Upper lobe of left lung (tissue), 6 donors: ENCODE data around the gene ZNF225. TPM values are rescaled to one million over a fixed set of nuclear protein-coding genes. Genes with fewer than 3 reads are reported as not detected.

Experiments used
- small RNA-seq, 4 donors: library from RNA; depleted of rRNA; stranded (forward); fragments of <200 nt; gene quantifications; one replicate each; pipeline ENCODE3, GENCODE V24; 2016
- total RNA-seq, 6 donors: library from RNA; depleted of rRNA in 4 of 6; stranded (reverse); fragments of >200 nt in 4 of 6; gene quantifications; one replicate each; pipeline versions ENCODE4 v1.1.0 to v1.2.1, GENCODE V29; 2016 to 2021
- donor health status: DM: no; HTN: no; CAD: no; lungs with moderate emphysema.
- donor health status: DM: no; HTN: yes; CAD: no; lungs with severe emphysema.

ZNF225 gene
- total RNA-seq, 6 donors from 2014 or later: 1.6 to 11.5 (median 4.5) TPM

Small RNA genes lying within 50 kb of the gene (small RNA-seq; reads per million reads assigned to genes)
- gene RNU6-902P: 0 reads per million in 4 donors

Other genes starting within 250 kb of the ZNF225 start
- gene ZNF404, start 229.4 kb upstream of the ZNF225 start, total RNA-seq: 1 to 10 TPM in 3 of 6 donors, under 1 TPM in 2, not detected in 1; 0.46 to 2.1 (median 1.1) TPM
- 10 to 100 TPM in 5 of 6 donors, 1 to 10 TPM in 1; 5.9 to 15.8 (median 11.0) TPM for gene ZNF45, start 178.1 kb upstream of the ZNF225 start, total RNA-seq
- gene ZNF221, start 162.2 kb upstream of the ZNF225 start, total RNA-seq: 10 to 100 TPM in 1 of 6 donors, 1 to 10 TPM in 5; 1.4 to 16.8 (median 3.5) TPM
- gene ZNF155, start 129.2 kb upstream of the ZNF225 start, total RNA-seq: 1 to 10 TPM; 3.4 to 8.6 (median 5.7) TPM
- 1 to 10 TPM; 2.2 to 6.4 (median 4.7) TPM for gene ZNF230, start 110.4 kb upstream of the ZNF225 start, total RNA-seq
- 10 to 100 TPM in 1 of 6 donors, 1 to 10 TPM in 4, not detected in 1; 2.5 to 13.6 (median 4.0) TPM for gene ZNF222, start 88.0 kb upstream of the ZNF225 start, total RNA-seq
- gene ZNF223, start 61.4 kb upstream of the ZNF225 start, total RNA-seq: 10 to 100 TPM in 1 of 6 donors, 1 to 10 TPM in 5; 4.7 to 11.8 (median 6.3) TPM
- gene ZNF284, start 41.2 kb upstream of the ZNF225 start, total RNA-seq: 1 to 10 TPM; 1.0 to 4.8 (median 1.8) TPM
- gene ZNF224, start 19.0 kb upstream of the ZNF225 start, total RNA-seq: 100 to 1,000 TPM in 1 of 6 donors, 10 to 100 TPM in 5; 19.8 to 108 (median 29.1) TPM
- 10 to 100 TPM in 3 of 6 donors, 1 to 10 TPM in 3; 4.9 to 25.1 (median 9.5) TPM for gene ZNF234, start 28.2 kb downstream of the ZNF225 start, total RNA-seq
- 10 to 100 TPM in 5 of 6 donors, 1 to 10 TPM in 1; 6.8 to 25.8 (median 14.4) TPM for gene ZNF226, start 51.7 kb downstream of the ZNF225 start, total RNA-seq
- gene ZNF227, start 99.1 kb downstream of the ZNF225 start, total RNA-seq: 10 to 100 TPM in 4 of 6 donors, 1 to 10 TPM in 2; 5.3 to 23.0 (median 16.8) TPM
- under 1 TPM in 4 of 6 donors, not detected in 2; 0.15 to 0.44 (median 0.25) TPM for gene ZNF233, start 146.5 kb downstream of the ZNF225 start, total RNA-seq
- 10 to 100 TPM in 2 of 6 donors, 1 to 10 TPM in 4; 3.0 to 16.8 (median 8.3) TPM for gene ZNF235, start 191.6 kb downstream of the ZNF225 start, total RNA-seq
- gene ZNF112, start 243.3 kb downstream of the ZNF225 start, total RNA-seq: 1 to 10 TPM in 5 of 6 donors, under 1 TPM in 1; 0.44 to 6.3 (median 4.0) TPM